Right kidney (tissue), 1 donor: Measurements from ENCODE around the gene MRFAP1.

ENCODE experiments used
- DNase-seq: peaks from one replicate; pipeline ENCODE4 v3.0.0-alpha.2; 2016

The MRFAP1 gene

GRCh38 chr4:6688879-6689505 is 48.5 kb downstream of the MRFAP1 start:
- DNase-seq, result no peak

GRCh38 chr4:6689506-6689960 is 49.0 kb downstream of the MRFAP1 start:
- no peak for DNase-seq
